GM10266 (cell line): Measurements from ENCODE around the gene STK39.

Source experiments
- DNase-seq: peaks from one replicate; pipeline ENCODE4 v3.0.0; 2012; ENCODE audit errors: extremely low spot score
- CTCF ChIP-seq: IDR thresholded peaks from 2 replicates; pipeline ENCODE4 v1.5.1; 2012; ENCODE audit warnings: mild to moderate bottlenecking, low read depth; ENCODE audit not compliant: control insufficient read depth, insufficient read depth; ENCODE audit errors: missing control alignments

STK39 gene

GRCh38 chr2:168254158-168254935 lies 7.0 kb upstream of the STK39 start:
- no peak for DNase-seq
- no peak for TF ChIP-seq CTCF

- DNase-seq = no peak
- TF ChIP-seq CTCF = no peak
Measured at GRCh38 chr2:168253379-168253778, 6.0 kb upstream of the STK39 start.

- no peak for DNase-seq
- no peak for TF ChIP-seq CTCF
Measured at GRCh38 chr2:168252976-168253375, 5.6 kb upstream of the STK39 start.

- TF ChIP-seq CTCF = no peak
- DNase-seq = peak; percentile 26
Measured at GRCh38 chr2:168246483-168247340, 683 bp downstream of the STK39 start.

GRCh38 chr2:168246072-168246482 lies 1.3 kb downstream of the STK39 start:
- no peak for TF ChIP-seq CTCF
- DNase-seq = no peak

GRCh38 chr2:168245074-168245825 lies 2.1 kb downstream of the STK39 start:
- TF ChIP-seq CTCF = no peak

More at GRCh38 chr2:168245074-168245825, 2.1 kb downstream of the STK39 start:
- no peak for DNase-seq
